Endothelial cell of umbilical vein (primary cell): Measurements from ENCODE around the gene OTOGL. TPM values are rescaled to one million over a fixed set of nuclear protein-coding genes. Genes with fewer than 3 reads are reported as not detected.

ENCODE experiments used
- BruUV-seq: library from RNA; stranded (reverse); fragments of 400-500 nt; replicated peaks from 2 replicates; lab custom pipeline; 2021; lab: Mats Ljungman, UMichigan
- CTCF ChIA-PET: fragments of 300-600, 350-600 bp; sonication (Branson Sonifier 250); formaldehyde crosslinking; loops from one replicate; lab custom pipeline; 2021; ENCODE audit warnings: antibody characterized with exemption, inconsistent platforms; lab: Charles Lee
- POLR2A ChIA-PET: fragments of 300-600, 350-600 bp; sonication (Branson Sonifier 250); formaldehyde crosslinking; loops from one replicate; lab custom pipeline; 2021; ENCODE audit warnings: antibody characterized with exemption, inconsistent platforms; lab: Charles Lee
- DNase-seq: peaks from one replicate; pipeline ENCODE4 v3.0.0-alpha.2; 2011; ENCODE audit warnings: low read depth, low spot score
- FAIRE-seq: peaks from 2 replicates; lab custom pipeline; 2011; peaks lifted over from hg19 to GRCh38; lab: Jason Lieb, UNC
- H2AFZ ChIP-seq: 2 replicates; pipeline ENCODE4 v1.6.0; 2012; ENCODE audit warnings: low read depth, low read length, control low read depth, inconsistent platforms
- H3K27ac ChIP-seq: 2 replicates; pipeline ENCODE4 v1.5.1; 2011; ENCODE audit warnings: low read depth, mild to moderate bottlenecking, control low read depth, low read length, moderate library complexity; ENCODE audit not compliant: insufficient read depth
- H3K27me3 ChIP-seq, 2 experiments: 2 replicates each; pipeline versions ENCODE4 v1.6.0 to v1.6.1; 2011; ENCODE audit warnings: low read length in 2 of 2, mixed read lengths in 1 of 2; ENCODE audit not compliant: control insufficient read depth in 2 of 2, insufficient read depth in 2 of 2
- H3K36me3 ChIP-seq, 2 experiments: 2 replicates in 1 of 2; 3 replicates in 1 of 2; pipeline ENCODE4 v1.5.1; 2011; ENCODE audit warnings: low read length in 2 of 2, mild to moderate bottlenecking in 1 of 2, moderate library complexity in 1 of 2; ENCODE audit not compliant: control insufficient read depth in 2 of 2, insufficient read depth in 2 of 2; ENCODE audit errors: extremely low read depth in 1 of 2
- H3K4me1 ChIP-seq: 3 replicates; pipeline ENCODE4 v1.5.1; 2011; ENCODE audit warnings: mild to moderate bottlenecking, low read length; ENCODE audit not compliant: control insufficient read depth, insufficient read depth; ENCODE audit errors: extremely low read depth
- H3K4me2 ChIP-seq: 2 replicates; pipeline ENCODE4 v1.6.1; 2011; ENCODE audit warnings: low read length, control low read depth, mixed read lengths; ENCODE audit not compliant: insufficient read depth
- H3K4me3 ChIP-seq, 3 experiments: fragments of 200-600 bp in 1 of 3; sonication (generic), shearing (Covaris generic) in 1 of 3; replicated peaks in 1 of 3; 2 replicates each; pipeline ENCODE4 v1.5.1; 2011 to 2016; ENCODE audit warnings: control low read depth in 3 of 3, low read length in 3 of 3, mild to moderate bottlenecking in 2 of 3, inconsistent platforms in 1 of 3, low read depth in 1 of 3, moderate library complexity in 1 of 3; ENCODE audit not compliant: insufficient read depth in 1 of 3
- H3K79me2 ChIP-seq: 2 replicates; pipeline ENCODE4 v1.6.0; 2012; ENCODE audit warnings: low read length, inconsistent platforms; ENCODE audit not compliant: control insufficient read depth, insufficient read depth
- H3K9ac ChIP-seq: replicated peaks from 2 replicates; pipeline ENCODE3; 2011; ENCODE audit warnings: low read length, control low read depth; ENCODE audit not compliant: insufficient read depth; ENCODE audit errors: extremely low read depth
- H3K9me1 ChIP-seq: replicated peaks from 3 replicates; pipeline ENCODE4 v1.6.0; 2011; ENCODE audit warnings: mild to moderate bottlenecking, low read length; ENCODE audit not compliant: control insufficient read depth, insufficient read depth; ENCODE audit errors: extremely low read depth
- H3K9me3 ChIP-seq: replicated peaks from 2 replicates; pipeline ENCODE4 v1.5.1; 2012; ENCODE audit warnings: low read length, inconsistent platforms; ENCODE audit not compliant: control insufficient read depth, insufficient read depth
- H4K20me1 ChIP-seq: replicated peaks from 2 replicates; pipeline ENCODE3; 2011; ENCODE audit warnings: mild to moderate bottlenecking, low read length; ENCODE audit not compliant: control insufficient read depth, insufficient read depth; ENCODE audit errors: extremely low read depth
- FOS ChIP-seq: IDR thresholded peaks from 2 replicates; pipeline ENCODE4 v1.6.1; 2011; ENCODE audit warnings: mild to moderate bottlenecking, low read length, moderate library complexity, borderline replicate concordance; ENCODE audit not compliant: insufficient read depth
- JUN ChIP-seq: IDR thresholded peaks from 2 replicates; pipeline ENCODE4 v1.6.1; 2011; ENCODE audit warnings: borderline replicate concordance, low read depth; ENCODE audit not compliant: insufficient read length, insufficient read depth
- MYC ChIP-seq: IDR thresholded peaks from one replicate; pipeline ENCODE4 v1.6.1; 2011; ENCODE audit warnings: mild to moderate bottlenecking, low read depth, low read length
- POLR2A ChIP-seq: IDR thresholded peaks from 2 replicates; pipeline ENCODE4 v1.6.1; 2012; ENCODE audit warnings: low read depth, mild to moderate bottlenecking, control low read depth, low read length
- dilution Hi-C: fragments of 300-500 bp; cut with MboI; formaldehyde crosslinking; loops from one replicate; pipeline ENCODE4 v1.15.0; 2019; ENCODE audit warnings: low sequenced_read_pairs; ENCODE audit not compliant: extremely low pct_ligation_motif_present
- intact Hi-C: fragments of 100-400 bp; cut with micrococcal nuclease; formaldehyde crosslinking; loops from one replicate; pipeline ENCODE4 v1.10.0; 2022
- polyA plus RNA-seq, 4 experiments: library from polyadenylated mRNA; depleted of rRNA in 3 of 4; stranded (reverse) in 3 of 4; unstranded in 1 of 4; fragments of >200 nt; gene quantifications; 2 replicates each; pipeline versions ENCODE4 v1.2.1 to v1.2.3, GENCODE V29; 2011 to 2012; ENCODE audit warnings: missing spikeins in 1 of 4
- total RNA-seq: library from RNA; stranded (reverse); gene quantifications from 2 replicates; pipeline ENCODE4 v1.2.3, GENCODE V29; 2021

Gene OTOGL
- total and polyA plus RNA-seq, 2 donors (not counting 3 experiments of a cell fraction or from before 2014, with no cell fraction given): 1.4 to 2.0 TPM

DNA sequence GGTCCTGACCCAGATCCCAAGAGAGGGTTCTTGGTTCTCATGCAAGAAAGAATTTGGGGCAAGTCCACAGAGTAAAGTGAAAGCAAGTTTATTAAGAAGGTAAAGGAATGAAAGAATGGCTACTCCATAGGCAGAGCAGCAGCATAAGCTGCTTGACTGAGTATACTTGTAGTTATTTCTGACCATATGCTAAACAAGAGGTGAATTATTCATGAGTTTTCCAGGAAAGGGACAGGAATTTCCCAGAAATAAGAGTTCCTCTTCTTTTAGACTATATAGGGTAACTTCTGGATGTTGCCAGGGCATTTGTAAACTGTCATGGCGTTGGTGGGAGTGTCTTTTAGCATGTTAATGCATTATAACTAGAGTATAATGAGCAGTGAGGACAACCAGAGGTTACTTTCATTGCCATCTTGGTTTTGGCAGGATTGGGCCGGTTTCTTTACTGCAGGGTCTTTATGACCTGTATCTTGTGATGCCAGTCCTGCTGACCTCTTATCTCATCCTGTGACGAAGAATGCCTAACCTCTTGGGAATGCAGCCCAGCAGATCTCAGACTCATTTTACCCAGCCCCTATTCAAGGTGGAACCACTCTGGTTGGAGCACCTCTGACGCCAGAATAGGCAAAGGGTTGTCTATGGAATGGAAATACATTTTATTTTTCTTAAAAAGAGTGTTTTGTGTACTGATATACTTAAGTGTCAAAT lies 113.8 kb downstream of the OTOGL start:
- Histone ChIP-seq H3K9me1 (no peaks in the 10 kb centered on the region), H3K27ac (no peak overlapping the region), H4K20me1 (no peaks in the 10 kb centered on the region), H3K4me1 (no peaks in the 10 kb centered on the region), H3K9me3 (no peaks in the 10 kb centered on the region), H2AFZ (no peak overlapping the region), H3K4me2 (no peak overlapping the region), H3K36me3 (no peaks in the 10 kb centered on the region), H3K4me3 (no peak overlapping the region), H3K9ac (no peak overlapping the region), H3K79me2 (no peaks in the 10 kb centered on the region), H3K27me3 (no peaks in the 10 kb centered on the region)
- intact Hi-C loops (no loop called here), dilution Hi-C loops (no loop called here)
- no peak for FAIRE-seq
- CTCF ChIA-PET: interaction anchor here (0.9 kb wide), 1 partner anchor 56 kb away, joined by 3 read pairs; no protein-coding TSS in a partner anchor
- DNase-seq: no peak
- no TSS peak for BruUV-seq
- POLR2A ChIA-PET: no interaction called here
- TF ChIP-seq POLR2A: no peak

DNA sequence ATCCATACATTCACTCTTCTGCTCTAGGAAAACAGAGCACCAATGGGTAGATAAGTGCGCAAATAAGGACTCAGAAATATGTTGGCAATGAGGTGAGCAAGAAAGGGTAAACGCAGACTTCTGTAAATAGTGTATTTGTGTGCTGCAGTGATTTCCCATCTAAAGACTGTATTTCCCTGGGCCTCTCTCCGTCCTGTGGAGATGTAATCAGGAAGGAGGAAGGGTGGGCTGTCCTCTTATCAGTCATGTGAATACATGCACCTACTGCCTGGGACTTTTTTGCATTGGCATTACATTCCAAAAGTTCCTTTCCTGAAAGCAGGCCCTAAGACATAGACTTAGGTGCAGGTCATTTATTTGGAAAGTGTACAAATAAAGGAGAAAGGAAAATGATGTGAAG lies 114.5 kb downstream of the OTOGL start:
- FAIRE-seq: no peak
- Histone ChIP-seq H3K27ac (no peak overlapping the region), H3K36me3 (no peaks in the 10 kb centered on the region), H3K27me3 (no peaks in the 10 kb centered on the region), H2AFZ (no peak overlapping the region), H3K9me3 (no peaks in the 10 kb centered on the region), H3K79me2 (no peaks in the 10 kb centered on the region), H3K9ac (no peak overlapping the region), H3K9me1 (no peaks in the 10 kb centered on the region), H3K4me3 (no peak overlapping the region), H3K4me2 (no peak overlapping the region), H3K4me1 (no peaks in the 10 kb centered on the region), H4K20me1 (no peaks in the 10 kb centered on the region)
- CTCF ChIA-PET: no interaction called here
- TF ChIP-seq JUN (no peak), FOS (no peak), MYC (no peak)
- intact Hi-C loops: no loop called here
- no TSS peak for BruUV-seq
- DNase-seq: no peak
- dilution Hi-C loops: no loop called here
- POLR2A ChIA-PET: no interaction called here
